IPS DF 6.9 (cell line): ENCODE results near the gene FRRS1.

ENCODE experiments used
- DNase-seq: peaks from one replicate; pipeline ENCODE4 v3.0.0-alpha.2; 2013; ENCODE audit warnings: low read depth, low spot score
- H3K27ac ChIP-seq: one replicate; pipeline ENCODE4 v1.5.1; 2013; ENCODE audit warnings: low read length, control low read depth
- H3K27me3 ChIP-seq: 2 replicates; pipeline ENCODE4 v1.6.1; 2013; ENCODE audit warnings: mild to moderate bottlenecking, low read length; ENCODE audit not compliant: control insufficient read depth, insufficient read depth
- H3K36me3 ChIP-seq: 2 replicates; pipeline ENCODE4 v1.6.1; 2013; ENCODE audit warnings: low read length; ENCODE audit not compliant: control insufficient read depth, insufficient read depth
- H3K4me1 ChIP-seq: 2 replicates; pipeline ENCODE4 v1.6.1; 2013; ENCODE audit warnings: low read length; ENCODE audit not compliant: control insufficient read depth, insufficient read depth
- H3K4me3 ChIP-seq: 2 replicates; pipeline ENCODE4 v1.5.1; 2013; ENCODE audit warnings: mild to moderate bottlenecking, low read length
- H3K9me3 ChIP-seq: 2 replicates; pipeline ENCODE4 v1.6.1; 2013; ENCODE audit warnings: low read length, inconsistent platforms; ENCODE audit not compliant: control insufficient read depth, insufficient read depth
- WGBS: extraction: QIAGEN DNeasy Blood & Tissue Kit; methylation state at CpG from one replicate; pipeline ENCODE4 v1.1.7; 2013; ENCODE audit warnings: mixed read lengths, missing lambda C conversion rate; ENCODE audit not compliant: insufficient read length, insufficient coverage; 5-methylcytosine and 5-hydroxymethylcytosine counted together

FRRS1 gene

DNA sequence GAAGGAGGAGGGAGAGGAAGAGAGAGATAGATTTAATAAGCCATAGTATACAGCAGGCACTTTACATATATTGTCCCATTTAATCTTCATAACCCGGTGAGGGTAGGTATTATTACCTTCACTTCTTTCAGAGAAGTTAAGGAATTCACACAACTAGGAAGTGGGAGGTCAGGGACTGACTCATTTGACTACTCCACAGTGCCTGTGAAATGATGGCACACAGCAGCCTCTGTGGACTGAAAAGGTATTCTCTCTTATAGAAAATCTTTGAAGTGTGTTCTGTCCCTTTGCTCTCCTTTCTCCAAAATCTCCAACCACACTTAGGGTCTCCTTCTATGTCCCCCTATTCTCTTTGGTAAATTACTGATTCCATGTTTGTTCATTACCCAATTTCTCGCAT lies 96.6 kb downstream of the FRRS1 start:
- WGBS, result no CpG with 5 or more reads among the region's 2 CpGs
- DNase-seq, result no peak
- H3K27ac ChIP-seq, result no peak overlapping the region
- H3K4me3 ChIP-seq, result no peak overlapping the region
- no peaks in the 10 kb centered on the region for H3K27me3 ChIP-seq
- no peaks in the 10 kb centered on the region for H3K9me3 ChIP-seq
- H3K36me3 ChIP-seq, result no peaks in the 10 kb centered on the region
- no peaks in the 10 kb centered on the region for H3K4me1 ChIP-seq

DNA sequence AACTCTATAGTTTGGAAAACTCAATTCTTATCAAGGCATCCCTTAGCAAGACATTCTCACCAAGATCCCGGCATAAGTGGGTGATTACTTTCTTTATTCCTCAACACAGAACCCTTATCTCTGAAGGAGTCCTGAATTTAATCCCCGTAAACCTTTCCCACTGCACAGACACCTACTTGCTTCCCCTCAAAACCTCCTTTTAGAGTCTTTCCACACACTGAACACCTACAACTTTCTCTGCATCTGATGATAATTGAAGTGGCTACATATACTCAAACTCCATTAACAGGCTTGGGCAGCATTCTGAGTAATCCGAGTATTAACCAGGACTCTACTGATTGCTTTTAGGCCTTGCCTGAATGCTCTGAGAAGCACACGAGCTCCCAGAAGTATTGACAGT lies 97.1 kb downstream of the FRRS1 start:
- no peak overlapping the region for H3K4me3 ChIP-seq
- no peak overlapping the region for H3K27ac ChIP-seq
- no CpG with 5 or more reads among the region's 4 CpGs for WGBS
- no peaks in the 10 kb centered on the region for H3K4me1 ChIP-seq
- no peak for DNase-seq
- no peaks in the 10 kb centered on the region for H3K9me3 ChIP-seq
- no peaks in the 10 kb centered on the region for H3K36me3 ChIP-seq
- H3K27me3 ChIP-seq, result no peaks in the 10 kb centered on the region

- no peaks in the 10 kb centered on the region for H3K36me3 ChIP-seq
- no CpG with 5 or more reads among the region's 1 CpG for WGBS
- DNase-seq, result no peak
- no peak overlapping the region for H3K27ac ChIP-seq
- H3K4me1 ChIP-seq, result no peaks in the 10 kb centered on the region
- no peaks in the 10 kb centered on the region for H3K9me3 ChIP-seq
- H3K4me3 ChIP-seq, result no peak overlapping the region
- no peaks in the 10 kb centered on the region for H3K27me3 ChIP-seq
These were observed 101.2 kb downstream of the FRRS1 start for GRCh38 chr1:99665212-99665611.

GRCh38 chr1:99663501-99663900 lies 102.9 kb downstream of the FRRS1 start:
- H3K36me3 ChIP-seq, result no peaks in the 10 kb centered on the region
- H3K9me3 ChIP-seq, result no peaks in the 10 kb centered on the region
- H3K4me3 ChIP-seq, result no peak overlapping the region
- H3K27me3 ChIP-seq, result no peaks in the 10 kb centered on the region
- DNase-seq, result no peak
- peaks cover 3% of the 10 kb centered on the region; the same call in 1 of the 2 replicates for H3K4me1 ChIP-seq
- H3K27ac ChIP-seq, result no peak overlapping the region
- no CpG with 5 or more reads among the region's 2 CpGs for WGBS

DNA sequence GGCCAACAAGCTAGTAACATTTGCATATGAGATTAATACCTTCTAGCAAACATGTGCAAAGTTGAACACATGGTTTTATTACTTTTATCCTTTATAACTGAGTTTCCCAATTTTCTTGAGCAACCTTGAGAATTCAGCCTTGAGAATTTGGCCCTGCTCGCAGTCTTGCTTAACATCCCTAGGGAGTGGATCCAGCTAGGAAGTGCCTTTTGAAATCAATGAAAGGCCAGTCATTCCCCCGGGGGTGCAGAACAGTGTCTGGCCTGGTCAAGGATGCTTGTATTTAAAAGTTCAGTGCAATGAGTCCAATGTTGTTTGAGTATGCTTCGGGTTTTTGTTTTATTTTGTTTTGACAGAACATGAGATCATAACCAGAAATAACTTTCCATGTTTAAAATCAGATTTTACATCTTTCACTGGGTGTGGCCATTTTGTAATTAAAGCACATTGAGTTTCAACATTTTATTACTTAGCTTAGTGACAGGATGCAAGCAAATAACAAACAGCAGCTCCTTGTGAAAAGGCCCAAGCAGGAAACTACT lies 103.8 kb downstream of the FRRS1 start:
- H3K27ac ChIP-seq, result no peak overlapping the region
- no peak for DNase-seq
- peaks cover 3% of the 10 kb centered on the region; the same call in 1 of the 2 replicates for H3K4me1 ChIP-seq
- no peaks in the 10 kb centered on the region for H3K27me3 ChIP-seq
- H3K36me3 ChIP-seq, result no peaks in the 10 kb centered on the region
- no CpG with 5 or more reads among the region's 3 CpGs for WGBS
- no peak overlapping the region for H3K4me3 ChIP-seq
- H3K9me3 ChIP-seq, result no peaks in the 10 kb centered on the region

GRCh38 chr1:99661780-99662179 lies 104.7 kb downstream of the FRRS1 start:
- H3K27ac ChIP-seq, result no peak overlapping the region
- H3K9me3 ChIP-seq, result no peaks in the 10 kb centered on the region
- no peaks in the 10 kb centered on the region for H3K27me3 ChIP-seq
- H3K36me3 ChIP-seq, result no peaks in the 10 kb centered on the region
- no peak overlapping the region for H3K4me3 ChIP-seq
- no CpG with 5 or more reads among the region's 3 CpGs for WGBS
- no peak for DNase-seq
- peaks cover 3% of the 10 kb centered on the region; the same call in 1 of the 2 replicates for H3K4me1 ChIP-seq

DNA sequence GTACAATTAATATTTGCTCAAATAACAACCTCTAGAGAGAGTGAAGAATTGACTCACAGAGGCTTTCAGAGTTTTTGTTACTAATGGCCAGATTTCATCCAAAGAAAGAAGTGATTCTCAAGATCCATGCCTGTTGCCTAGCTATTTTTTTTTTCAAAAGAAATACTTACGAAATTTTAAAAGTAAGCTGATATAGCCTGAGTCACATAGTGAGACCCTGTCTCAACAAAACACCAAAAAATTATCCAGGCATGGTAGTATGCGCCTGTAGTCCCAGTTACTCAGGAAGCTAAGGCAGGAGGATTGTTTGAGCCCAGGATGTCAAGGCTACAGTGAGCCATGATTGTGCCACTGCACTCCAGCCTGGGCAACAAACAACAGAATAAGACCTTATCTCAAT lies 105.9 kb downstream of the FRRS1 start:
- H3K4me3 ChIP-seq, result no peak overlapping the region
- no CpG with 5 or more reads among the region's 2 CpGs for WGBS
- peaks cover 3% of the 10 kb centered on the region; the same call in 1 of the 2 replicates for H3K4me1 ChIP-seq
- no peak overlapping the region for H3K27ac ChIP-seq
- no peaks in the 10 kb centered on the region for H3K36me3 ChIP-seq
- no peaks in the 10 kb centered on the region for H3K27me3 ChIP-seq
- no peaks in the 10 kb centered on the region for H3K9me3 ChIP-seq
- no peak for DNase-seq

DNA sequence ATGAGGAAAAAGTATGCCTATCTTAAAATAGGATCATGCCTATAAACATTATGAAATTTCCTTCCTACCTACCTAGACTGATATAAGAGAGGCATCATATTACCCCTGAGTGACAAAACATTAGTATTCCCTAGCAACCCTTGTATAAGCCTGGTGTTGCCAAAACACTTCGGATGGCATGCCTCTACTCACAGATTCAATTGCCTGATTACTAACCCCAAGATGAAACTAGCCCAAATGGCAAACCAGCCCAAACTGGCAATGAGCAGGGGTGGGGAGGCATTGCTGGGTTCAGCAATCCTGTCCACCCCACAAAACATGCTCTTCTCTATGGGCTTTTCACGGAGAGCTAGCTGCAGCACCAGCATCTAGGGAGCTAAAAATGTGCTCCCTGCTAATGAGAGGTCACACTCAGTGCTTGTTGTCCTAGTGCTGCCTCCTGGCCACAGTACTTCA lies 106.7 kb downstream of the FRRS1 start:
- no CpG with 5 or more reads among the region's 2 CpGs for WGBS

More for the DNA sequence above, 106.7 kb downstream of the FRRS1 start:
- no peaks in the 10 kb centered on the region for H3K27me3 ChIP-seq
- no peak overlapping the region for H3K4me3 ChIP-seq
- H3K9me3 ChIP-seq, result no peaks in the 10 kb centered on the region
- H3K36me3 ChIP-seq, result no peaks in the 10 kb centered on the region
- H3K4me1 ChIP-seq, result peaks cover 3% of the 10 kb centered on the region; the same call in 1 of the 2 replicates
- no peak for DNase-seq
- H3K27ac ChIP-seq, result no peak overlapping the region
